Fibroblast of lung (primary cell): ENCODE results near the gene TCERG1L. TPM values are rescaled to one million over a fixed set of nuclear protein-coding genes. Genes with fewer than 3 reads are reported as not detected.

Experiments used
- DNase-seq, 2 donors: peaks; one replicate each; pipeline versions ENCODE4 v3.0.0 to v3.0.0-alpha.2; 2010; ENCODE audit warnings: low read depth in 2 of 2
- H2AFZ ChIP-seq: 2 replicates; pipeline ENCODE4 v1.5.1; 2012; ENCODE audit warnings: low read length, control low read depth, inconsistent platforms
- H3K27ac ChIP-seq: 2 replicates; pipeline ENCODE4 v1.5.1; 2011; ENCODE audit warnings: low read length, control low read depth; ENCODE audit not compliant: insufficient read depth
- H3K27me3 ChIP-seq: 2 replicates; pipeline ENCODE4 v1.5.1; 2011; ENCODE audit warnings: mild to moderate bottlenecking, low read length; ENCODE audit not compliant: control insufficient read depth, insufficient read depth
- H3K36me3 ChIP-seq: 2 replicates; pipeline ENCODE4 v1.5.1; 2011; ENCODE audit warnings: low read length; ENCODE audit not compliant: control insufficient read depth, insufficient read depth
- H3K4me1 ChIP-seq: 2 replicates; pipeline ENCODE4 v1.5.1; 2011; ENCODE audit warnings: low read length; ENCODE audit not compliant: control insufficient read depth, insufficient read depth; ENCODE audit errors: extremely low read depth
- H3K4me2 ChIP-seq: 2 replicates; pipeline ENCODE4 v1.5.1; 2011; ENCODE audit warnings: low read length, control low read depth; ENCODE audit not compliant: insufficient read depth; ENCODE audit errors: extremely low read depth
- H3K4me3 ChIP-seq, 4 experiments: fragments of 200-600 bp in 1 of 4; sonication (generic) in 1 of 4; replicated peaks in 1 of 4; 2 replicates each; pipeline ENCODE4 v1.5.1; 2011 to 2016; ENCODE audit warnings: low read length in 4 of 4, low read depth in 3 of 4, mild to moderate bottlenecking in 3 of 4, control low read depth in 2 of 4, inconsistent platforms in 1 of 4, mixed read lengths in 1 of 4; ENCODE audit not compliant: insufficient read depth in 1 of 4; ENCODE audit errors: control extremely low read depth in 1 of 4
- H3K79me2 ChIP-seq: 2 replicates; pipeline ENCODE4 v1.5.1; 2012; ENCODE audit warnings: mild to moderate bottlenecking, low read length, inconsistent platforms; ENCODE audit not compliant: control insufficient read depth, insufficient read depth
- H3K9ac ChIP-seq: 2 replicates; pipeline ENCODE4 v1.5.1; 2011; ENCODE audit warnings: mild to moderate bottlenecking, low read length, control low read depth; ENCODE audit not compliant: insufficient read depth
- H3K9me3 ChIP-seq: 2 replicates; pipeline ENCODE4 v1.5.1; 2012; ENCODE audit warnings: low read depth, low read length; ENCODE audit not compliant: control insufficient read depth, insufficient read depth
- H4K20me1 ChIP-seq: 2 replicates; pipeline ENCODE4 v1.5.1; 2011; ENCODE audit warnings: low read length; ENCODE audit not compliant: control insufficient read depth, insufficient read depth; ENCODE audit errors: extremely low read depth
- CTCF ChIP-seq, 2 donors: IDR thresholded peaks in 1 of 2; conservative IDR thresholded peaks in 1 of 2; 1 replicate in 1 of 2; 2 replicates in 1 of 2; pipeline ENCODE4 v1.5.1; 2011 to 2012; ENCODE audit warnings: low read length in 2 of 2, control low read depth in 1 of 2, inconsistent platforms in 1 of 2, low read depth in 1 of 2, mild to moderate bottlenecking in 1 of 2
- EZH2 ChIP-seq: IDR thresholded peaks from 2 replicates; pipeline ENCODE4 v1.5.1; 2012; ENCODE audit warnings: low read length, control low read depth, mild to moderate bottlenecking; ENCODE audit errors: missing control alignments
- polyA plus RNA-seq, 2 donors: library from polyadenylated mRNA; depleted of rRNA in 1 of 2; stranded (reverse) in 1 of 2; unstranded in 1 of 2; fragments of >200 nt; gene quantifications; 2 replicates each; pipeline ENCODE4 v1.2.1, GENCODE V29; 2011 to 2012; ENCODE audit warnings: missing spikeins in 1 of 2
- total RNA-seq: library from RNA; depleted of rRNA; stranded (reverse); fragments of >200 nt; gene quantifications from 2 replicates; pipeline ENCODE4 v1.2.1, GENCODE V29; 2014

TCERG1L gene
- total and polyA plus RNA-seq, 2 donors (not counting 1 experiment from before 2014, with no cell fraction given), result 0.02 TPM; not detected in 1

GRCh38 chr10:131127138-131127589, 184.4 kb downstream of the TCERG1L start:
- no peaks in the 10 kb centered on the region for H3K9me3 ChIP-seq
- no peaks in the 10 kb centered on the region for H4K20me1 ChIP-seq
- no peak overlapping the region for H3K9ac ChIP-seq
- no peaks in the 10 kb centered on the region for H3K36me3 ChIP-seq
- no peak overlapping the region for H3K27ac ChIP-seq
- DNase-seq, result no peak
- no peak overlapping the region for H3K4me2 ChIP-seq
- no peaks in the 10 kb centered on the region for H3K4me1 ChIP-seq
- no peak overlapping the region for H3K4me3 ChIP-seq
- TF ChIP-seq CTCF (conservative IDR thresholded peaks at IDR 0.05 in 1 of 2, IDR thresholded peaks at IDR 0.05 in 1 of 2; ENCODE audit: low read depth in 1 of 2, low read length in 2 of 2) (no peak), EZH2 (no peak)
- no peaks in the 10 kb centered on the region for H3K27me3 ChIP-seq
- H3K79me2 ChIP-seq, result no peaks in the 10 kb centered on the region
- H2AFZ ChIP-seq, result no peak overlapping the region

GRCh38 chr10:131126321-131127137, 185.0 kb downstream of the TCERG1L start:
- Histone ChIP-seq H2AFZ (no peak overlapping the region), H3K4me2 (no peak overlapping the region), H3K4me1 (no peaks in the 10 kb centered on the region), H3K27me3 (no peaks in the 10 kb centered on the region), H3K9ac (no peak overlapping the region), H3K9me3 (no peaks in the 10 kb centered on the region), H3K4me3 (no peak overlapping the region), H3K79me2 (no peaks in the 10 kb centered on the region), H4K20me1 (no peaks in the 10 kb centered on the region), H3K27ac (no peak overlapping the region), H3K36me3 (no peaks in the 10 kb centered on the region)
- DNase-seq, result no peak
- TF ChIP-seq EZH2 (no peak), CTCF (conservative IDR thresholded peaks at IDR 0.05 in 1 of 2, IDR thresholded peaks at IDR 0.05 in 1 of 2; ENCODE audit: low read depth in 1 of 2, low read length in 2 of 2) (no peak)

- no peaks in the 10 kb centered on the region for H3K4me1 ChIP-seq
These were observed 185.9 kb downstream of the TCERG1L start for GRCh38 chr10:131125511-131126225.

More at GRCh38 chr10:131125511-131126225, 185.9 kb downstream of the TCERG1L start:
- TF ChIP-seq EZH2 (no peak), CTCF (conservative IDR thresholded peaks at IDR 0.05 in 1 of 2, IDR thresholded peaks at IDR 0.05 in 1 of 2; ENCODE audit: low read depth in 1 of 2, low read length in 2 of 2) (no peak)
- Histone ChIP-seq H3K9me3 (no peaks in the 10 kb centered on the region), H3K4me2 (no peak overlapping the region), H3K4me3 (no peak overlapping the region), H2AFZ (no peak overlapping the region), H3K9ac (no peak overlapping the region), H3K27me3 (no peaks in the 10 kb centered on the region), H3K27ac (no peak overlapping the region), H3K79me2 (no peaks in the 10 kb centered on the region), H4K20me1 (no peaks in the 10 kb centered on the region), H3K36me3 (no peaks in the 10 kb centered on the region)
- DNase-seq, result no peak
